K562 (cell line): ENCODE measurements around the gene PRAMEF11. TPM values are rescaled to one million over a fixed set of nuclear protein-coding genes. Genes with fewer than 3 reads are reported as not detected.

Experiments
- ATAC-seq: fragments of 200-7000 bp; cut with Tn5 transposase; 3 replicates; pipeline ENCODE4 v1.9.1; 2020; ENCODE audit warnings: moderate library complexity
- BruUV-seq: library from RNA; stranded (reverse); fragments of 400-500 nt; replicated peaks from 2 replicates; lab custom pipeline; 2021; lab: Mats Ljungman, UMichigan
- CTCF ChIA-PET: fragments of 300-600 bp; formaldehyde crosslinking; extraction: SDS; loops from one replicate; lab custom pipeline; 2021; ENCODE audit warnings: low intra/inter-chr PET ratio; lab: Yijun Ruan, JAX
- POLR2A ChIA-PET: fragments of 300-600, 350-650 bp; sonication (Branson Sonifier 250); formaldehyde crosslinking; extraction: SDS; loops from one replicate; lab custom pipeline; 2021; ENCODE audit warnings: antibody characterized with exemption, inconsistent platforms; lab: Yijun Ruan, JAX
- DNase-seq, 4 experiments: peaks; one replicate each; pipeline versions ENCODE4 v3.0.0 to v3.0.0-alpha.2; 2011 to 2018; ENCODE audit warnings: low spot score in 3 of 4, mixed read lengths in 3 of 4; ENCODE audit errors: extremely low read depth in 1 of 4
- FAIRE-seq: peaks from 2 replicates; lab custom pipeline; 2011; peaks lifted over from hg19 to GRCh38; lab: Jason Lieb, UNC
- H2AFZ ChIP-seq: 2 replicates; pipeline ENCODE4 v1.6.0; 2011; ENCODE audit warnings: low read depth, low read length, control low read depth, inconsistent platforms
- H3K27ac ChIP-seq: fragments of 200-600 bp; 3 replicates; pipeline ENCODE4 v1.8.0; 2011; ENCODE audit warnings: low read depth, mild to moderate bottlenecking, control low read depth, inconsistent platforms, low read length, moderate library complexity, mixed read lengths; ENCODE audit errors: extremely low read depth
- H3K27me3 ChIP-seq, 2 experiments: fragments of 300-600 bp in 1 of 2; 2 replicates in 1 of 2; 3 replicates in 1 of 2; pipeline versions ENCODE4 v1.6.0 to v1.8.0; 2011; ENCODE audit warnings: inconsistent platforms in 2 of 2, low read length in 2 of 2, mild to moderate bottlenecking in 1 of 2, mixed read lengths in 1 of 2, moderate library complexity in 1 of 2; ENCODE audit not compliant: control insufficient read depth in 2 of 2, insufficient read depth in 2 of 2
- H3K36me3 ChIP-seq: fragments of 300-600 bp; 3 replicates; pipeline ENCODE4 v1.8.0; 2011; ENCODE audit warnings: mild to moderate bottlenecking, low read length, inconsistent platforms; ENCODE audit not compliant: control insufficient read depth, insufficient read depth
- H3K4me1 ChIP-seq, 2 experiments: fragments of 200-600 bp in 1 of 2; replicated peaks in 1 of 2; 2 replicates in 1 of 2; 3 replicates in 1 of 2; pipeline versions ENCODE4 v1.5.1 to v1.8.0; 2011; ENCODE audit warnings: inconsistent platforms in 2 of 2, low read length in 2 of 2, mild to moderate bottlenecking in 1 of 2, mixed read lengths in 1 of 2, moderate library complexity in 1 of 2; ENCODE audit not compliant: control insufficient read depth in 2 of 2, insufficient read depth in 2 of 2
- H3K4me2 ChIP-seq: 2 replicates; pipeline ENCODE4 v1.6.1; 2011; ENCODE audit warnings: low read length, control low read depth, inconsistent platforms, mixed read lengths; ENCODE audit not compliant: insufficient read depth
- H3K4me3 ChIP-seq: fragments of 200-600 bp; sonication (generic), shearing (Covaris generic); 2 replicates; pipeline ENCODE4 v1.5.1; 2016; ENCODE audit warnings: control low read depth, inconsistent platforms
- H3K79me2 ChIP-seq: fragments of 200-600 bp; 3 replicates; pipeline ENCODE4 v1.8.0; 2011; ENCODE audit warnings: low read length, inconsistent platforms; ENCODE audit not compliant: control insufficient read depth, insufficient read depth
- H3K9ac ChIP-seq, 2 experiments: 2 replicates each; pipeline versions ENCODE4 v1.6.0 to v1.6.1; 2011; ENCODE audit warnings: low read depth in 2 of 2, low read length in 2 of 2, control low read depth in 1 of 2, inconsistent platforms in 1 of 2, mild to moderate bottlenecking in 1 of 2, mixed read lengths in 1 of 2; ENCODE audit not compliant: insufficient read depth in 1 of 2
- H3K9me1 ChIP-seq: one replicate; pipeline ENCODE4 v1.6.0; 2011; ENCODE audit warnings: inconsistent platforms, mild to moderate bottlenecking, low read length, moderate library complexity; ENCODE audit not compliant: control insufficient read depth, insufficient read depth
- H3K9me3 ChIP-seq: replicated peaks from 2 replicates; pipeline ENCODE4 v1.5.1; 2011; ENCODE audit warnings: low read depth, low read length, inconsistent platforms; ENCODE audit not compliant: control insufficient read depth, insufficient read depth
- H4K20me1 ChIP-seq: replicated peaks from 2 replicates; pipeline ENCODE4 v1.6.1; 2011; ENCODE audit warnings: low read length, inconsistent platforms, mixed read lengths; ENCODE audit not compliant: control insufficient read depth, insufficient read depth
- ATF1 ChIP-seq, 2 experiments: fragments of 450-650 bp in 1 of 2; IDR thresholded peaks; 2 replicates each; pipeline ENCODE4 v1.6.1; 2016; ENCODE audit warnings: missing compliant biosample characterization in 1 of 2, missing genetic modification characterization in 1 of 2
- CHD4 ChIP-seq: fragments of 200-600 bp; sonication (generic); IDR thresholded peaks from 3 replicates; pipeline ENCODE4 v1.6.1; 2012; ENCODE audit warnings: low read depth, mild to moderate bottlenecking, mixed read lengths, low read length, inconsistent platforms; ENCODE audit not compliant: insufficient read depth, insufficient replicate concordance, poor library complexity, severe bottlenecking
- DACH1 ChIP-seq: fragments of 450-650 bp; IDR thresholded peaks from 2 replicates; pipeline ENCODE4 v1.6.1; 2018; ENCODE audit not compliant: partially characterized antibody
- EP300 ChIP-seq: IDR thresholded peaks from 2 replicates; pipeline ENCODE4 v1.6.1; 2012; ENCODE audit warnings: low read length, improper control_type of control experiment
- ESRRA ChIP-seq: fragments of 450-650 bp; IDR thresholded peaks from 2 replicates; pipeline ENCODE4 v1.6.1; 2014; ENCODE audit warnings: low read depth, mild to moderate bottlenecking, moderate library complexity, borderline replicate concordance
- FOSL1 ChIP-seq: fragments of 200-800 bp; sonication (Bioruptor generic); conservative IDR thresholded peaks from 2 replicates; pipeline ENCODE4 v1.6.1; 2016; ENCODE audit warnings: missing genetic modification characterization, missing compliant biosample characterization
- GTF2A2 ChIP-seq: IDR thresholded peaks from 2 replicates; pipeline ENCODE4 v1.6.1; 2016; ENCODE audit warnings: mild to moderate bottlenecking, missing genetic modification characterization, missing compliant biosample characterization
- HDAC1 ChIP-seq, 2 experiments: fragments of 450-650 bp; IDR thresholded peaks; 2 replicates each; pipeline ENCODE4 v1.6.1; 2016 to 2017; ENCODE audit warnings: inconsistent platforms in 1 of 2, mild to moderate bottlenecking in 1 of 2, moderate library complexity in 1 of 2
- JUND ChIP-seq, 2 experiments: IDR thresholded peaks; 2 replicates in 1 of 2; 3 replicates in 1 of 2; pipeline ENCODE4 v1.6.1; 2011; ENCODE audit warnings: borderline replicate concordance in 2 of 2, low read depth in 2 of 2, low read length in 2 of 2, improper control_type of control experiment in 1 of 2, missing biosample characterization in 1 of 2, missing genetic modification characterization in 1 of 2, missing genetic modification reagents in 1 of 2
- KAT8 ChIP-seq: fragments of 450-650 bp; IDR thresholded peaks from 2 replicates; pipeline ENCODE4 v1.6.1; 2016; ENCODE audit warnings: low read depth, mild to moderate bottlenecking
- MAFG ChIP-seq: fragments of 450-650 bp; conservative IDR thresholded peaks from 2 replicates; pipeline ENCODE4 v1.6.1; 2016; ENCODE audit warnings: missing genetic modification characterization, missing compliant biosample characterization
- MAFK ChIP-seq: IDR thresholded peaks from 2 replicates; pipeline ENCODE4 v1.6.1; 2011; ENCODE audit warnings: low read length, improper control_type of control experiment
- MEIS2 ChIP-seq: fragments of 450-650 bp; IDR thresholded peaks from 2 replicates; pipeline ENCODE4 v1.6.1; 2014; ENCODE audit warnings: mild to moderate bottlenecking; ENCODE audit not compliant: partially characterized antibody
- RAD21 ChIP-seq, 2 experiments: fragments of 250-450 bp in 1 of 2; fragments of 450-650 bp in 1 of 2; sonication (Bioruptor Pico) in 1 of 2; formaldehyde crosslinking in 1 of 2; IDR thresholded peaks in 1 of 2; conservative IDR thresholded peaks in 1 of 2; 2 replicates each; pipeline versions ENCODE4 v1.4.0 to v1.8.0; 2020 to 2022; ENCODE audit warnings: mild to moderate bottlenecking in 2 of 2, moderate library complexity in 1 of 2
- RBBP5 ChIP-seq: fragments of 200-600 bp; sonication (generic); IDR thresholded peaks from 2 replicates; pipeline ENCODE4 v1.6.1; 2012; ENCODE audit warnings: borderline replicate concordance, mild to moderate bottlenecking, low read length, control low read depth, inconsistent platforms; ENCODE audit not compliant: insufficient read depth, poor library complexity, severe bottlenecking
- SMARCA4 ChIP-seq: fragments of 450-650 bp; IDR thresholded peaks from 2 replicates; pipeline ENCODE4 v1.6.1; 2016
- SMARCC2 ChIP-seq: fragments of 450-650 bp; IDR thresholded peaks from 2 replicates; pipeline ENCODE4 v1.6.1; 2017; ENCODE audit warnings: antibody characterized with exemption, moderate library complexity, mild to moderate bottlenecking, low read depth
- SRF ChIP-seq, 2 experiments: fragments of 250-450, 450-650 bp in 1 of 2; sonication (Bioruptor Pico) in 1 of 2; sonication (generic) in 1 of 2; formaldehyde crosslinking; IDR thresholded peaks; 2 replicates each; pipeline versions ENCODE4 v1.5.0 to v1.5.1; 2020 to 2022; ENCODE audit warnings: mild to moderate bottlenecking in 1 of 2, missing genetic modification reagents in 1 of 2
- ZNF316 ChIP-seq: fragments of 450-650 bp; IDR thresholded peaks from 2 replicates; pipeline ENCODE4 v1.6.1; 2016
- WGBS: fragments of 100-300 bp; shearing (Covaris generic); methylation state at CpG from one replicate; pipeline ENCODE4 v1.1.6; 2016; ENCODE audit warnings: low coverage, mixed read lengths; ENCODE audit not compliant: insufficient coverage; ENCODE audit errors: missing lambda C conversion rate; 5-methylcytosine and 5-hydroxymethylcytosine counted together
- in situ Hi-C: fragments of 300-500 bp; cut with MboI; formaldehyde crosslinking; loops from 4 replicates; pipeline ENCODE4 v1.15.0; 2018; ENCODE audit warnings: inconsistent platforms, mixed read lengths
- intact Hi-C: fragments of 100-400 bp; cut with micrococcal nuclease; formaldehyde crosslinking; loops from 2 replicates; pipeline ENCODE4 v1.14.2; 2022
- polyA plus RNA-seq, 8 experiments: library from polyadenylated mRNA; depleted of rRNA in 4 of 8; stranded (reverse) in 5 of 8; unstranded in 3 of 8; fragments of >200 nt; fragmentation: Nextera tagmentation in 2 of 8; fragmentation: Illumina TruSeq in 1 of 8; extraction: Ambion mirVana in 2 of 8; extraction: Trizol in 1 of 8; gene quantifications; 2 replicates each; pipeline versions ENCODE4 v1.2.1 to v1.2.3, GENCODE V29; 2011 to 2014; ENCODE audit warnings: inconsistent platforms in 1 of 8, missing spikeins in 1 of 8
- total RNA-seq, 7 experiments: library from RNA; depleted of rRNA in 6 of 7; stranded (reverse); fragments of >200 nt in 6 of 7; fragmentation: Illumina TruSeq in 2 of 7; extraction: Trizol in 2 of 7; gene quantifications; 2 replicates each; pipeline versions ENCODE4 v1.2.1 to v1.2.3, GENCODE V29; 2011 to 2021; ENCODE audit warnings: low replicate concordance in 1 of 7
- TF ChIP-seq, protein P1 (sequence below), 2 experiments: fragments of 450-650 bp in 1 of 2; sonication (generic) in 1 of 2; formaldehyde crosslinking in 1 of 2; IDR thresholded peaks in 1 of 2; conservative IDR thresholded peaks in 1 of 2; 2 replicates each; pipeline versions ENCODE4 v1.6.1 to v1.8.1; 2016 to 2023; ENCODE audit warnings: mild to moderate bottlenecking in 2 of 2, moderate library complexity in 2 of 2, inconsistent platforms in 1 of 2, missing genetic modification reagents in 1 of 2

Gene PRAMEF11
- total and polyA plus RNA-seq, 9 of the 15 experiments (the other 6 are each of a cell fraction or from before 2014, with no cell fraction given), result not detected

- WGBS, result 1% methylated on average over 5 of the region's 5 CpGs
- TF ChIP-seq MAFK (peak; percentile 80), RBBP5 (peak; percentile 56), MAFG (tag) (peak; percentile 65), HDAC1 (IDR thresholded peaks at IDR 0.05) (0 out of 4 replicates have a peak, but pooled peaks of 1 of the 2 experiments have one; percentile 47), ESRRA (peak; percentile 18; the same call in 1 of the 2 replicates), CHD4 (no peak), DACH1 (no peak), KAT8 (no peak), SMARCA4 (peak; percentile 62), ZNF316 (peak; percentile 95), JUND (IDR thresholded peaks at IDR 0.05; ENCODE audit: borderline replicate concordance, low read depth, low read length) (peak; percentile 83), JUND (tag; IDR thresholded peaks at IDR 0.05; ENCODE audit: borderline replicate concordance, low read depth, low read length) (peak; percentile 84; the same call in 1 of the 3 replicates), ATF1 (CRISPR knock-in tag; IDR thresholded peaks at IDR 0.05) (no peak), ATF1 (tag; IDR thresholded peaks at IDR 0.05) (no peak), GTF2A2 (tag) (no peak), EP300 (peak; percentile 12; the same call in 1 of the 2 replicates), FOSL1 (tag) (peak; percentile 91), MEIS2 (peak; percentile 20), SRF (CRISPR knock-in tag; IDR thresholded peaks at IDR 0.05) (0 out of 4 replicates have a peak, but pooled peaks of 1 of the 2 experiments have one; percentile 20), SMARCC2 (no peak), RAD21 (CRISPR knock-in tag; conservative IDR thresholded peaks at IDR 0.05 in 1 of 2, IDR thresholded peaks at IDR 0.05 in 1 of 2) (no peak)
- TF ChIP-seq, protein P1, sequence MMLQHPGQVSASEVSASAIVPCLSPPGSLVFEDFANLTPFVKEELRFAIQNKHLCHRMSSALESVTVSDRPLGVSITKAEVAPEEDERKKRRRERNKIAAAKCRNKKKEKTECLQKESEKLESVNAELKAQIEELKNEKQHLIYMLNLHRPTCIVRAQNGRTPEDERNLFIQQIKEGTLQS (IDR thresholded peaks at IDR 0.05), result peak; percentile 79
- TF ChIP-seq, protein P1 (CRISPR knock-in tag; conservative IDR thresholded peaks at IDR 0.05), result no peak
Observed at GRCh38 chr1:12810691-12811408, 20.4 kb downstream of the PRAMEF11 start.

More at GRCh38 chr1:12810691-12811408, 20.4 kb downstream of the PRAMEF11 start:
- Histone ChIP-seq H4K20me1 (no peaks in the 10 kb centered on the region), H3K79me2 (no peaks in the 10 kb centered on the region), H3K27ac (peak overlapping the region; percentile 59; the same call in 2 of the 3 replicates), H2AFZ (peak overlapping the region; percentile 79), H3K9ac (peak overlapping the region; percentile 21 to 47; a peak in 2 of 4 replicates), H3K27me3 (no peaks in the 10 kb centered on the region), H3K4me2 (peak overlapping the region; percentile 66), H3K4me3 (peak overlapping the region; percentile 14; the same call in 1 of the 2 replicates), H3K9me3 (no peaks in the 10 kb centered on the region), H3K36me3 (no peaks in the 10 kb centered on the region), H3K9me1 (no peaks in the 10 kb centered on the region), H3K4me1 (peaks cover 0 to 23% of the 10 kb centered on the region in 2 experiments; a peak in 2 of 5 replicates)
- BruUV-seq, result no TSS peak
- intact Hi-C loops, result no loop called here
- CTCF ChIA-PET, result no interaction called here
- FAIRE-seq (peak; percentile 83), DNase-seq (peak; percentile 18 to 64 (median 31)), ATAC-seq (peak; percentile 84)
- POLR2A ChIA-PET, result interaction anchor here (0.6 to 0.8 kb wide), 2 partner anchors 9 to 534 kb away, joined by 3 to 4 read pairs; no protein-coding TSS in a partner anchor
- in situ Hi-C loops, result no loop called here
